ENCODE measurements around the gene RGS16. TPM values are rescaled to one million over a fixed set of nuclear protein-coding genes. Genes with fewer than 3 reads are reported as not detected.

Gene RGS16
- total RNA-seq, 1 experiment from 2014 or later: 0.23 TPM

GRCh38 chr1:182637769-182638168, 33.6 kb upstream of the RGS16 start:
- ATAC-seq (no peak), DNase-seq (ENCODE audit: low read depth, low spot score) (no peak)
- no peak overlapping the region for H3K4me3 ChIP-seq (ENCODE audit: low read depth in 2 of 2, low read length in 2 of 2)
- no TSS peak for BruUV-seq (replicated peaks)
- ChIA-PET POLR2A (no interaction called here), CTCF (no interaction called here)
- TF ChIP-seq, protein P1, sequence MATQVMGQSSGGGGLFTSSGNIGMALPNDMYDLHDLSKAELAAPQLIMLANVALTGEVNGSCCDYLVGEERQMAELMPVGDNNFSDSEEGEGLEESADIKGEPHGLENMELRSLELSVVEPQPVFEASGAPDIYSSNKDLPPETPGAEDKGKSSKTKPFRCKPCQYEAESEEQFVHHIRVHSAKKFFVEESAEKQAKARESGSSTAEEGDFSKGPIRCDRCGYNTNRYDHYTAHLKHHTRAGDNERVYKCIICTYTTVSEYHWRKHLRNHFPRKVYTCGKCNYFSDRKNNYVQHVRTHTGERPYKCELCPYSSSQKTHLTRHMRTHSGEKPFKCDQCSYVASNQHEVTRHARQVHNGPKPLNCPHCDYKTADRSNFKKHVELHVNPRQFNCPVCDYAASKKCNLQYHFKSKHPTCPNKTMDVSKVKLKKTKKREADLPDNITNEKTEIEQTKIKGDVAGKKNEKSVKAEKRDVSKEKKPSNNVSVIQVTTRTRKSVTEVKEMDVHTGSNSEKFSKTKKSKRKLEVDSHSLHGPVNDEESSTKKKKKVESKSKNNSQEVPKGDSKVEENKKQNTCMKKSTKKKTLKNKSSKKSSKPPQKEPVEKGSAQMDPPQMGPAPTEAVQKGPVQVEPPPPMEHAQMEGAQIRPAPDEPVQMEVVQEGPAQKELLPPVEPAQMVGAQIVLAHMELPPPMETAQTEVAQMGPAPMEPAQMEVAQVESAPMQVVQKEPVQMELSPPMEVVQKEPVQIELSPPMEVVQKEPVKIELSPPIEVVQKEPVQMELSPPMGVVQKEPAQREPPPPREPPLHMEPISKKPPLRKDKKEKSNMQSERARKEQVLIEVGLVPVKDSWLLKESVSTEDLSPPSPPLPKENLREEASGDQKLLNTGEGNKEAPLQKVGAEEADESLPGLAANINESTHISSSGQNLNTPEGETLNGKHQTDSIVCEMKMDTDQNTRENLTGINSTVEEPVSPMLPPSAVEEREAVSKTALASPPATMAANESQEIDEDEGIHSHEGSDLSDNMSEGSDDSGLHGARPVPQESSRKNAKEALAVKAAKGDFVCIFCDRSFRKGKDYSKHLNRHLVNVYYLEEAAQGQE (IDR thresholded peaks at IDR 0.05; ENCODE audit: insufficient read depth in 1 of 2, low read depth in 2 of 2, low read length in 1 of 2): no peak
- TF ChIP-seq CTCF (IDR thresholded peaks at IDR 0.05) (no peak), SIN3A (IDR thresholded peaks at IDR 0.05; ENCODE audit: borderline replicate concordance, insufficient read depth, low read depth, low read length) (no peak), TCF7L2 (IDR thresholded peaks at IDR 0.05; ENCODE audit: low read depth, low read length) (no peak), POLR2AphosphoS5 (IDR thresholded peaks at IDR 0.05; ENCODE audit: low read depth, low read length) (no peak)
- no peaks in the 10 kb centered on the region for H3K36me3 ChIP-seq (ENCODE audit: control insufficient read depth, insufficient read depth, low read length)
- H3K27ac ChIP-seq (ENCODE audit: low read length): no peak overlapping the region
- intact Hi-C loops (cut with micrococcal nuclease; ENCODE audit: unreplicated experiment): no loop called here
- H3K27me3 ChIP-seq (ENCODE audit: control insufficient read depth, insufficient read depth, low read length): peaks cover 5% of the 10 kb centered on the region; the same call in 1 of the 2 replicates
- H3K9me3 ChIP-seq (ENCODE audit: control insufficient read depth, insufficient read depth, low read depth, low read length): no peaks in the 10 kb centered on the region
- H3K4me1 ChIP-seq (ENCODE audit: control insufficient read depth, insufficient read depth, low read length): no peaks in the 10 kb centered on the region
- in situ Hi-C loops (cut with HindIII; ENCODE audit: low pct_unique_long_range_greater_than_20kb, low sequenced_read_pairs): no loop called here

- H3K27ac ChIP-seq (ENCODE audit: low read length): no peak overlapping the region
- POLR2A ChIA-PET: no interaction called here
- TF ChIP-seq, protein P1 (IDR thresholded peaks at IDR 0.05; ENCODE audit: insufficient read depth in 1 of 2, low read depth in 2 of 2, low read length in 1 of 2): no peak
- TF ChIP-seq TCF7L2 (IDR thresholded peaks at IDR 0.05; ENCODE audit: low read depth, low read length) (no peak), POLR2AphosphoS5 (IDR thresholded peaks at IDR 0.05; ENCODE audit: low read depth, low read length) (no peak), SIN3A (IDR thresholded peaks at IDR 0.05; ENCODE audit: borderline replicate concordance, insufficient read depth, low read depth, low read length) (no peak), CTCF (IDR thresholded peaks at IDR 0.05) (no peak)
- no peak overlapping the region for H3K4me3 ChIP-seq (ENCODE audit: low read depth in 2 of 2, low read length in 2 of 2)
- no peaks in the 10 kb centered on the region for H3K4me1 ChIP-seq (ENCODE audit: control insufficient read depth, insufficient read depth, low read length)
- intact Hi-C loops (cut with micrococcal nuclease; ENCODE audit: unreplicated experiment) (no loop called here), in situ Hi-C loops (cut with HindIII; ENCODE audit: low pct_unique_long_range_greater_than_20kb, low sequenced_read_pairs) (no loop called here)
- DNase-seq (ENCODE audit: low read depth, low spot score) (no peak), ATAC-seq (no peak)
- no peaks in the 10 kb centered on the region for H3K9me3 ChIP-seq (ENCODE audit: control insufficient read depth, insufficient read depth, low read depth, low read length)
- CTCF ChIA-PET: no interaction called here
- no TSS peak for BruUV-seq (replicated peaks)
- peaks cover 5% of the 10 kb centered on the region; the same call in 1 of the 2 replicates for H3K27me3 ChIP-seq (ENCODE audit: control insufficient read depth, insufficient read depth, low read length)
- no peaks in the 10 kb centered on the region for H3K36me3 ChIP-seq (ENCODE audit: control insufficient read depth, insufficient read depth, low read length)
Observed at GRCh38 chr1:182635871-182636270, 31.7 kb upstream of the RGS16 start.
